Measurements from ENCODE around the gene C1orf210. TPM values are rescaled to one million over a fixed set of nuclear protein-coding genes. Genes with fewer than 3 reads are reported as not detected.
A peak's percentile ranks its signal among the peaks of the same experiment; 100 is the strongest.

Gene C1orf210
- total and polyA plus RNA-seq, 9 of the 15 experiments (the other 6 are each of a cell fraction or from before 2014, with no cell fraction given): 0.21 TPM; not detected in 8

- TF ChIP-seq ZMIZ1 (IDR thresholded peaks at IDR 0.05; ENCODE audit: low read depth in 2 of 2, low read length in 2 of 2) (no peak), EP400 (IDR thresholded peaks at IDR 0.05) (0 out of 2 replicates have a peak, but pooled peaks have one; percentile 14), GTF2B (IDR thresholded peaks at IDR 0.05; ENCODE audit: extremely low read depth, insufficient read length) (no peak), FOSL1 (tag; conservative IDR thresholded peaks at IDR 0.05) (peak; percentile 44; the same call in 1 of the 2 replicates), BCL6 (CRISPR knock-in tag; IDR thresholded peaks at IDR 0.05) (no peak), TAF1 (IDR thresholded peaks at IDR 0.05; ENCODE audit: control insufficient read depth, extremely low read depth, insufficient read depth, low read length, severe bottlenecking) (no peak), CBX5 (IDR thresholded peaks at IDR 0.05; ENCODE audit: borderline replicate concordance, low read depth) (peak; percentile 12; the same call in 1 of the 2 replicates), WHSC1 (IDR thresholded peaks at IDR 0.05; ENCODE audit: low read length) (no peak), DLX4 (CRISPR knock-in tag; IDR thresholded peaks at IDR 0.05) (no peak), PPARD (CRISPR knock-in tag; IDR thresholded peaks at IDR 0.05) (no peak), SIN3A (IDR thresholded peaks at IDR 0.05; ENCODE audit: borderline replicate concordance in 2 of 2, control insufficient read depth in 1 of 2, low read depth in 2 of 2, low read length in 2 of 2) (no peak), ZNF583 (CRISPR knock-in tag; IDR thresholded peaks at IDR 0.05) (no peak), ZNF785 (CRISPR knock-in tag; IDR thresholded peaks at IDR 0.05) (no peak), ZBTB2 (IDR thresholded peaks at IDR 0.05) (no peak), SRSF1 (IDR thresholded peaks at IDR 0.05; ENCODE audit: low read depth, low read length) (no peak), NFYB (IDR thresholded peaks at IDR 0.05; ENCODE audit: extremely low read depth, insufficient read length) (no peak), KDM1A (IDR thresholded peaks at IDR 0.05) (peak; percentile 43 to 67; a peak in 2 of 4 replicates), CBFA2T3 (IDR thresholded peaks at IDR 0.05) (no peak), ZNF146 (CRISPR knock-in tag; IDR thresholded peaks at IDR 0.05; ENCODE audit: unreplicated experiment) (peak; percentile 99), RBM25 (IDR thresholded peaks at IDR 0.05; ENCODE audit: low read depth, low read length, severe bottlenecking) (peak; percentile 79), CBX3 (IDR thresholded peaks at IDR 0.05; ENCODE audit: borderline replicate concordance in 1 of 2, low read length in 2 of 2) (peak in 1 of 2 experiments; percentile 97; a peak in 2 of 3 replicates)
These were observed 42.3 kb upstream of the C1orf210 start (continued) for GRCh38 chr1:43327549-43328292.
